Gastrocnemius medialis (tissue), 4 donors: ENCODE data around the gene SLC25A26. TPM values are rescaled to one million over a fixed set of nuclear protein-coding genes. Genes with fewer than 3 reads are reported as not detected.

Experiments
- ATAC-seq, 2 donors: fragments of 150-250 bp; one replicate each; pipeline ENCODE4 v1.9.1; 2016
- DNase-seq, 2 donors: peaks; one replicate each; pipeline ENCODE4 v3.0.0-alpha.2; 2019
- H3K27ac ChIP-seq, 4 donors: fragments of 200-600 bp; sonication (generic); 1 replicate in 1 of 4; 2 replicates in 3 of 4; pipeline ENCODE4 v1.5.1; 2016 to 2018; ENCODE audit warnings: mild to moderate bottlenecking in 2 of 4, moderate library complexity in 1 of 4
- H3K27me3 ChIP-seq, 3 donors: fragments of 200-600 bp; sonication (generic) in 2 of 3; 1 replicate in 1 of 3; 2 replicates in 2 of 3; pipeline versions ENCODE4 v1.5.1 to v1.6.0; 2016 to 2019; ENCODE audit warnings: mild to moderate bottlenecking in 1 of 3, moderate library complexity in 1 of 3
- H3K36me3 ChIP-seq, 2 donors: fragments of 200-600 bp; sonication (generic) in 1 of 2; one replicate each; pipeline ENCODE4 v1.5.1; 2017 to 2018
- H3K4me1 ChIP-seq, 2 donors: fragments of 200-600 bp; sonication (generic) in 1 of 2; one replicate each; pipeline ENCODE4 v1.5.1; 2016 to 2017; ENCODE audit warnings: mild to moderate bottlenecking in 2 of 2
- H3K4me3 ChIP-seq, 4 donors: fragments of 200-600 bp; sonication (generic) in 3 of 4; 1 replicate in 1 of 4; 2 replicates in 3 of 4; pipeline ENCODE4 v1.5.1; 2016 to 2019; ENCODE audit warnings: mild to moderate bottlenecking in 2 of 4
- H3K9me3 ChIP-seq, 3 donors: fragments of 200-600 bp; sonication (generic) in 2 of 3; 1 replicate in 1 of 3; 2 replicates in 2 of 3; pipeline ENCODE4 v1.5.1; 2016 to 2019
- CTCF ChIP-seq, 5 experiments: fragments of 450-650 bp in 3 of 5; fragments of 200-600 bp in 2 of 5; sonication (generic) in 2 of 5; IDR thresholded peaks in 4 of 5; conservative IDR thresholded peaks in 1 of 5; 1 replicate in 4 of 5; 2 replicates in 1 of 5; pipeline ENCODE4 v1.5.1; 2016 to 2019; ENCODE audit warnings: antibody characterized with exemption in 5 of 5, mild to moderate bottlenecking in 3 of 5, moderate library complexity in 3 of 5
- POLR2A ChIP-seq, 2 donors: fragments of 450-650 bp; IDR thresholded peaks; one replicate each; pipeline ENCODE4 v1.6.1; 2017; ENCODE audit warnings: antibody characterized with exemption in 2 of 2, mild to moderate bottlenecking in 2 of 2, moderate library complexity in 2 of 2
- in situ Hi-C, 4 donors: fragments of 200-750 bp; cut with MboI; loops; one replicate each; pipeline versions ENCODE4 v1.15.0 to v1.8.0; 2017; ENCODE audit warnings: low sequenced_read_pairs in 4 of 4
- intact Hi-C: fragments of 100-400 bp; cut with DNase I; formaldehyde crosslinking; loops from one replicate; pipeline ENCODE4 v1.15.1; 2023; ENCODE audit warnings: low total_unique reads
- total RNA-seq, 4 donors: library from RNA; depleted of rRNA; stranded (reverse); fragments of >200 nt; gene quantifications; one replicate each; pipeline versions ENCODE4 v1.1.0 to v1.2.3, GENCODE V29; 2016

The SLC25A26 gene
- total RNA-seq, 4 donors from 2014 or later: 24.1 to 44.3 (median 32.4) TPM

- TF ChIP-seq POLR2A (IDR thresholded peaks at IDR 0.05) (no peak), CTCF (IDR thresholded peaks at IDR 0.05 in 4 of 5, conservative IDR thresholded peaks at IDR 0.05 in 1 of 5) (no peak)
- in situ Hi-C loops (no loop called here), intact Hi-C loops (no loop called here)
- no peak for ATAC-seq
- H3K27me3 ChIP-seq: no peaks in the 10 kb centered on the region
- DNase-seq: no peak
- no peaks in the 10 kb centered on the region for H3K36me3 ChIP-seq
- H3K9me3 ChIP-seq: no peaks in the 10 kb centered on the region
- H3K27ac ChIP-seq: no peak overlapping the region
- H3K4me1 ChIP-seq: peaks cover 13 to 20% of the 10 kb centered on the region in 2 donors
- H3K4me3 ChIP-seq: no peak overlapping the region
Observed at GRCh38 chr3:66361356-66361755, 140.6 kb downstream of the SLC25A26 start.

- intact Hi-C loops: no loop called here
- Histone ChIP-seq H3K27ac (no peak overlapping the region), H3K4me3 (no peak overlapping the region), H3K27me3 (no peaks in the 10 kb centered on the region), H3K36me3 (no peaks in the 10 kb centered on the region), H3K4me1 (peaks cover 16 to 20% of the 10 kb centered on the region in 2 donors), H3K9me3 (no peaks in the 10 kb centered on the region)
- DNase-seq (no peak), ATAC-seq (no peak)
- in situ Hi-C loops: no loop called here
- TF ChIP-seq POLR2A (IDR thresholded peaks at IDR 0.05): no peak
- no peak for TF ChIP-seq CTCF (IDR thresholded peaks at IDR 0.05 in 4 of 5, conservative IDR thresholded peaks at IDR 0.05 in 1 of 5)
Observed at GRCh38 chr3:66362541-66362941, 141.7 kb downstream of the SLC25A26 start.

- H3K27ac ChIP-seq: no peak overlapping the region
- H3K9me3 ChIP-seq: no peaks in the 10 kb centered on the region
- no peak for TF ChIP-seq POLR2A (IDR thresholded peaks at IDR 0.05)
- no peak for TF ChIP-seq CTCF (IDR thresholded peaks at IDR 0.05 in 4 of 5, conservative IDR thresholded peaks at IDR 0.05 in 1 of 5)
- no peak for DNase-seq
- H3K4me1 ChIP-seq: peaks cover 22 to 24% of the 10 kb centered on the region in 2 donors
- no peaks in the 10 kb centered on the region for H3K27me3 ChIP-seq
- H3K36me3 ChIP-seq: no peaks in the 10 kb centered on the region
- in situ Hi-C loops: no loop called here
- intact Hi-C loops: no loop called here
- no peak overlapping the region for H3K4me3 ChIP-seq
- no peak for ATAC-seq
Observed at GRCh38 chr3:66363148-66363547, 142.3 kb downstream of the SLC25A26 start.

- Histone ChIP-seq H3K9me3 (no peaks in the 10 kb centered on the region), H3K36me3 (no peaks in the 10 kb centered on the region), H3K27me3 (no peaks in the 10 kb centered on the region), H3K4me3 (no peak overlapping the region), H3K4me1 (peaks cover 24 to 27% of the 10 kb centered on the region in 2 donors), H3K27ac (no peak overlapping the region)
- in situ Hi-C loops (no loop called here), intact Hi-C loops (no loop called here)
- DNase-seq: no peak
- TF ChIP-seq CTCF (IDR thresholded peaks at IDR 0.05 in 4 of 5, conservative IDR thresholded peaks at IDR 0.05 in 1 of 5): no peak
- no peak for TF ChIP-seq POLR2A (IDR thresholded peaks at IDR 0.05)
- peak; percentile 32 to 43 for ATAC-seq
Observed at GRCh38 chr3:66365080-66365479, 144.3 kb downstream of the SLC25A26 start.

- in situ Hi-C loops (no loop called here), intact Hi-C loops (no loop called here)
- ATAC-seq (no peak), DNase-seq (no peak)
- Histone ChIP-seq H3K4me1 (peaks cover 24 to 28% of the 10 kb centered on the region in 2 donors), H3K4me3 (no peak overlapping the region), H3K9me3 (no peaks in the 10 kb centered on the region), H3K27me3 (no peaks in the 10 kb centered on the region), H3K27ac (no peak overlapping the region), H3K36me3 (no peaks in the 10 kb centered on the region)
- no peak for TF ChIP-seq POLR2A (IDR thresholded peaks at IDR 0.05)
- no peak for TF ChIP-seq CTCF (IDR thresholded peaks at IDR 0.05 in 4 of 5, conservative IDR thresholded peaks at IDR 0.05 in 1 of 5)
Observed at GRCh38 chr3:66366747-66367146, 145.9 kb downstream of the SLC25A26 start.
